ENCODE results near the gene VRK1.
"Not testable (repeated sequence)": the region's sequence is repeated elsewhere in the genome, so short reads cannot be mapped to it uniquely, and the experiment has no call there.

Gene VRK1

DNA sequence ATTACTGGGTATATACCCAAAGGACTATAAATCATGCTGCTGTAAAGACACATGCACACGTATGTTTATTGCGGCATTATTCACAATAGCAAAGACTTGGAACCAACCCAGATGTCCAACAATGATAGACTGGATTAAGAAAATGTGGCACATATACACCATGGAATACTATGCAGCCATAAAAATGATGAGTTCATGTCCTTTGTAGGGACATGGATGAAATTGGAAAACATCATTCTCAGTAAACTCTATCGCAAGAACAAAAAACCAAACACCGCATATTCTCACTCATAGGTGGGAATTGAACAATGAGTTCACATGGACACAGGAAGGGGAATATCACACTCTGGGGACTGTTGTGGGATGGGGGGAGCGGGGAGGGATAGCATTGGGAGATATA is 86.8 kb downstream of the VRK1 start:
- not testable (repeated sequence) for DNase-seq (ENCODE audit: low spot score)

DNA sequence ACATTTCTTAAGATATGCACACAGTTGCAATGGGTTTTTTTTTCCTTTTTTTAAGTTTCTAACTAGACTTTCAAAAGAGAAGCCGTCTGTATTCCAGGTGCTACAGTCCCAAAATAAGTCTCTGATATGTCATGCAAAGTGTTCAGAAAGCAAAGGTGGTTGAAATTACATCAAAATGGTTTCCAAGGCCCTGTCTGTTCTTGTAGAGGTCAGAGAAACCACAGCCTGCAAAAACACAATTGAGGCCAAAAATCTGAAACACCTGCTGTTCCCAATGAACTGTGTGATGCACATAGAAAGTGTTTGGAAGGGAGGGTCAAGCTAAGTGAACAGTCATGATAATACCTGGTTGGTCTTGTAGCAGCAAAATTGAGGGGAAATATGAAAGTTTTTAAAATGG is 91.0 kb downstream of the VRK1 start:
- no peak for DNase-seq (ENCODE audit: low spot score)

DNA sequence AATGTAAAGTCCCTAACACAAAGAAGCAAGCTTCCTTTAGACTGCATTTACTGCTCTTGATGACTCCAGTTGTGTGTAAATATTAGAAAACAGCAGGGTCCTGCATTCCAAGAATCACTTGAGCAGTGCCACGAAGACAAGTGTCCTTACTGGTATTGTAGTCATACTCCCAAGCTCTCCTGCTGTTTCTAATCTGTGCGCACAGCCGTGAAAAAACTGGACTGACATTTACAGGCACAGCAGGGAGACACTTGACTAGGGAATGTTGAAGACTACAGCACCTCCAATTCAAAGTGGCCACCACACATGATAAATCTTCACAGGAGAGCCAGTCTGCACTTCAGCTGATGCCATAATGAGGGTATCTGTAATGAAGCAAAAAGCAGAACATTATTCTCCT is 91.4 kb downstream of the VRK1 start:
- no peak for DNase-seq (ENCODE audit: low spot score)

DNA sequence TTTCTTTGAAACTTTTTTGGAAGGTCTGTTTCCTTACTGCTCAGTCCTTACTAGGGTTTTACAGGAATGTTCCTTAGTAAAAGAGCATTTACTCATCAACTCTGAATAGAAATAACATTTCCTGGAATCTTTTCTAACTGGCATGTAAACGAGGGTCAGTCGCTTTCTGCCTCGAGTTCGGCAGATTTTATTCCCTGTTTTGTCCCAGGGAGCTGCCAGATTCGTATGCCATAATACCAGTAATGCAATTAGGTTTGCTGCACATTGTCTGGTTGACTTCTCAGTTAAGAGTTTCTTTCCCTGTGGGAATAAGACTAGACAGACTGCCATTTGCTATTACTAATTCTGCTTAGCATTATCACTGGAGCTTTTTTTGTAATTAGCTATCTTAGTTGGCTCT is 91.9 kb downstream of the VRK1 start:
- no peak for DNase-seq (ENCODE audit: low spot score)

DNA sequence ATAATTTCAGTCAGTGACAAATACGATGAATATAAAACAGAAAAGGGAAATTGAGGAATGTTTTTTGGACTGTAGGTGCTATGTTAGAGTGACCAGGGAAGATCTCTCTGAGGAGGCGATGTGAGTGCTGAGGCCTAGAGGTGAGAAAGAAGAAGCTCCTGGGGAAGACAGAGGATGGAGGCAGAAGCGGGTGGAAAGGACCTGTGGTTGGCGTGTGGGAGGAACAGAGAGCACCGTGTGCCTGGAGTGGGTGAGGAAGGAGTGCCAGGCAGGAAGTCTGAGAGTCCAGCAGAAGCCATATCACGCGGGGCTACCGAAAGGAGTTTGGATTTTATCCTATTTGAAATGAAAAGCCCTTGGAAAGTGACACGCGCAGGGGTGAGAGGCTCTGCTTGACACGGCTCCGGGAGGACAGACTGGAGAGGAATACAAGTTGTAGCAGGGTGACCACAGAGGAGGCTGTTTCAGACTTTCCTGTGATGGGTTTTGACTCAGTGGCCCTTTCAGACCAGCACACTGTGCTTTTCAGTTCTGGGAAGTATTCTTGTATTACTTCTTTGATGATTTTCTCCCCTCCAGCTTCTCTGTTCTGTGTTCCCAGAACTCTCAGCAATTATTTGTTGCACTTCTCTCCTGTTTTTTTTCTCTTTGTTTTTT is 96.9 kb downstream of the VRK1 start:
- no peak for DNase-seq (ENCODE audit: low spot score)

DNA sequence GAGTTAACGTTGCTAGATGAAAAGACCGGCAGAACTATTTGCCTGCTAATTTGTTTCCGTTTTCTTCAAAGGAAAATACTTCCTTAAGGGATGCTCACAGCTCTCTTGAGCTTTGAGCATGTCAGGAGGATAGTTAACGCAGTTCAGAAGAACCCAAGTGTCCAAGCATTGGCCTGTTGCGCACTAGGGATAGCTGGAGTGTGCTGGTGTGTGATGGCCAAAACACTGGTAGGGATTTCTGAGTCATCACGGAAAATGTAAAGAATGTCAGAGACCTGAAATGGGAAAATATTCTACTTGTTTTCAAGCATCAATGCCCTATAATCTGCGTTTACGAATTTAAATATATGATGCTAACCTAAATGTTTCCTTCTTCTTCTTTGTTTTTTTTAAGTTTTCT is 97.8 kb downstream of the VRK1 start:
- DNase-seq (ENCODE audit: low spot score): no peak

DNA sequence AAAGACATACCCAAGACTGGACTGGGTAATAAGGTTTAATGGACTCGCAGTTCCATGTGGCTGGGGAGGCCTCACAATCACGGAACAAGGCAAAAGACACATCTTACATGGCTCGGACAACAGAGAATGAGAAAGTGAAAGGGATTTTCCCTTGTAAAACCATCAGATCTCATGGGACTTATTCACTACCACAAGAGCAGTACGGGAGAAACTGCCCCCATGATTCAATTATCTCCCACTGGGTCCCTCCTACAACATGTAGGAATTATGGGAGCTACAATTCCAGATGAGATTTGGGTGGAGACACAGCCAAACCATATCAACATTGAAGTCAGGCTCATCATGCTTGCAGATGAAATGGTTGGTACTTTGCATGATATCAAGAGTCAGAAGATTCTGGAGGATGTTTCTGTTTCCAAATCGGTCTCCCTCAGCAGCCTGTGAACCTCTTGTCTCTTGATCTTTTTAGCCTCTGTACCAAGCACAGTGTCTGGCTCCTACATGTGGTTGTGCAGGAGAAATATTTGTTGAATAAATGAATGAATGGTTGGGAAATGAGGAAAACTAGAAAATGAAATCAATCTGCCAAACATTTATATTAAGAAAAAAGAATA is 98.6 kb downstream of the VRK1 start:
- no peak for DNase-seq (ENCODE audit: low spot score)

DNA sequence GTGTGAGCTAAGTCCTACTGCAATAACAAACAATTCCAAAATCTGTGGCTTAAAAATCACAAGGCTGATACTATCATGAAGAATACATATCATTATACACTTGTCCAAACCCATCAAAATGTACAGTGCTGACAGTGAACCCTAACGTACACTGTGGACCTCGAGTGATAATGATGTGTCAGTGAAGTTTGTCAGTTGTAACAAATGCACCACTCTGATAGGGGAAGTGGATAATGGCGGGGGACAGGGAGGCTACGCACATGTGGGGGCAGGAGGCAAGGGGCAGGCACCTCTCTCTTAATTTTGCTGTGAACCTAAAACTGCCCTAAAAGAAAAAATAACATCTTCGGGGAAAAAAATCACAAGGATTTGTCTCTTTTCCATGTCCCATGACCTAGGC is 100.0 kb downstream of the VRK1 start:
- DNase-seq (ENCODE audit: low spot score): no peak

DNA sequence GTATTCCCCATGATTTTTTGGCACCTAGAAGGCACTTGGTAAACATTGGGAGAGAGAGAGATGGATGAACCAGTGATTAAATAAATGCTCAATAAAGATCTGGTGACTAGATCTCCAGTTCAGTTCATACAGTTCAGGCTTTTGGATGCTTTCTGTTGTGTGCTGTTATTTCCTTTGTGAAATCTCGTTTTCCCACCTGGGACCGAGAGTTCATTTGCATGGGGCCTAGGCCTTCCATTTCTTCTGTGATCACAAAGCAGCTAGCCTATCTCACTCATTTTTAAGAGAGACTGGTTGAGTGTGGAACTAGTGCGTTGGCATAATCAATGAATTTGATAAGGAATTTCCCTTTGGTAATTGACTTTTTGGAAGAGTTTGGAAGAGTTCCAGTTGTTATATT is 104.0 kb downstream of the VRK1 start:
- no peak for DNase-seq (ENCODE audit: low spot score)

DNA sequence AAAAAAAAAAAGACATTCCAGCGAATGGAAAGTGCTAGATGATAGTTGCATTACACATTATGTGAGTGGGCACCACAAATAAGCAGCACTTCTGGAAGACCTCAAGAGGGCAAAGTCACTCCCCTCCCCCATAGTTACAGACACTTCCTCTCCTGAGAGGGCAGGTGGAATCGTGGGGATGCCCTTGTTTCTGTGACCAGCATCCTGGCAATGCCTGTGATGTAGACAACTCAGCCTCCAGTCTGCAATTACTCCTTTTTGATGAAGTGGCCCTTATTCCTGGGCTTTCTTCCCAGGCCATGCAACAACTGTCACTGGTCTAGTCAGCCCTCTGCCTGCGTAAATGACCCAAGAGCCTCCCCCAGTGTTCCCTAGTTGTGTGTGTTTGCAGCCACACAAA is 104.8 kb downstream of the VRK1 start:
- no peak for DNase-seq (ENCODE audit: low spot score)

DNA sequence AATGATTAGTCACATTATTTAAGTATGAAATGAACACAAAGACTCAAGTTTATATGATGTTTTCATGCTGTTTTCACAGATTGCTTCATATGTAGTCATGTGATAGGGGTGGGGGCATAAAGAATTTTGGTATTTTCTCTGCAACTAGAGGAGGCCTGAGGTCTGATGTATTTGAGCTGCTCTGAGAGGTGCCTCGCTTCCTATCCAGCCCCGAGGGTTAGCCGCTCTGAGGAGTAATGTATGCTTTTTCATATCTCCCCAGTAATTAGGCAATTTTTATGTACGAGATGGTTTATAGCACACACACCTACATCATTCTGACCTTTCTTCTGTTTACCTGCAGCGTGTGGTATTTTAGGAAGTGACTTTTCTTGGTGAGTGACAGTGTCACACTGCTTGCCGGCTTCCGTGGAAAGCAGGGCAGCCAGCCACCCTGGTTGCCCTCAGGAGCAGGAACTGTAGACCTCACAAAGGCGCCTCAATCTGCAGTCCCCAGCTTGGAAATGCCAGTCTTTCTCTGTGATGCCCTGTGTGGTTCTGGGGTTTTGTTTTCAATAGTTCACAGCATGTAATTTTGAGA is 106.4 kb downstream of the VRK1 start:
- DNase-seq (ENCODE audit: low spot score): no peak

DNA sequence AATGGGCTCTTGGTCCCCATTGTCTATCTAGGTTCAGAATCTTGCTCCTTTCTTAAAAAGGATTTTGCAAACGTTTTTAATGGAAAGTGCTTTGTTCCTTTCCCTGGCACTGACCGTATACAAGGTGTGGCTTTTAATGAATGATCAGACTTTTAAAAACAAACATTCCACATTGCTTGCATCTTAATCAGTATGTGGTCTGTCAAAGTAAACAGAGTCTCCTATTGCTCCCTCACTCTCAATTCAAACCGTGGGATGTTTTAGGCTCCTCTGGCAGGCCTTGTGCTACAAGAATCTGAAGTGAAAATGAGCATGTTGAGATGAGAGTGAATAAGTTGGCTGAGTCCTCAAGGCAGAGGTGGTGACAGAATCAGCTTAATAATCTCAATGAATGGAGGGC is 107.0 kb downstream of the VRK1 start:
- DNase-seq (ENCODE audit: low spot score): no peak

DNA sequence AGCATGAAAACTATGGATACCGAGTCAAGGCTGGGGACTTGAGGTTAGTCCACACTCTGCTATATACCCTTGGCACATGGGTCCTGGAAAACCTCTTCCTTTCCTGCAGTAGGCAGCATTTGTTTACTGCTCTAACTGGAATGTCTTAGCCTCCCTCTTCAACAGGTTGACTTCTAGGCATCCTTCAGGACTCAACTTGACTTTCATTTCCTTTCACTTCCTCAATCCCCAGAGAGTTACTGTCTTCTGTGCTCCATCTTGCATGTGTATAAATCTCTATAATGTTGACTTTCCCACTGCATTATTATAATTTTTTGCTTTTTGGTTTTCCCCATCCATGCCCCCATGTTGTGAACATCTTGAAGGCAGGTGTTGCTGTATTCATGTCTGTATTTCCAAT is 107.9 kb downstream of the VRK1 start:
- DNase-seq (ENCODE audit: low spot score): no peak

DNA sequence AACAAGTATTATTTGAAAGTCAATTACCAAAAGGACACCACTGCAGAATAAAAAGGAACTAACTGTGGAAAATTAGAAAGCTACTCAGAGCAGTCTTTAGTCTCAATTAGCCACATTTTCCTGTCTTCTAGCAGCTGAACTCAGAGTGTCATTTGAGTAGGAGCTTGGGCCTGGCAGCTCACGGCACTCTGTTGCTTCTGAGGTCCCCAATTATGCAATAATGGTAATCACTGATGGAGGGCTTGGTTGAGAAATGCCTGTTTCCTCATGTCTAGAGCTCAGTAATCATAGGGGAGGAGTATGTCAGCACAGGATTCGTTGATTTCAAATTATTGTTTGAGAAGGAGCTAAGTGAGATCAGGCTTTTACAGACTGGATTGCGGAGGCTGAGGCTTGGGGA is 108.6 kb downstream of the VRK1 start:
- DNase-seq (ENCODE audit: low spot score): no peak

DNA sequence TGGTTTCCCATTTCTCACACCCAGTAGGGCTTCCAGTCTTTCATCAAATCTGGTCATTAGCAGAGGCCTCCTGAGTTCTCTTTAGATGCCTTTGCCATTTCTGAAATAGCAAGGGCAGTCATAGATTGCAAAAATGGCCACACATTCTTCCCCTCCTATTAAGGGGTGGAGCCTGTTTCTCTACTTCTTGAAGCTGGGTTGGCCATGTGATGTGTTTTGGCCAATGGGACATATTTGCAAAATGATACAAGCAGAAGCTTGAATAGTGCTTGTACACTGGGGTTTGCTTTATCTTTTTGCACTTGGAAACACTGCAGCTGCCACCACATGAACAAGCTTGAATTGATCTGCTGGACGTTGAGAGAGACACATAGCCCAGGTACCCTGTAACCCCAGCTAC is 109.3 kb downstream of the VRK1 start:
- no peak for DNase-seq (ENCODE audit: low spot score)

DNA sequence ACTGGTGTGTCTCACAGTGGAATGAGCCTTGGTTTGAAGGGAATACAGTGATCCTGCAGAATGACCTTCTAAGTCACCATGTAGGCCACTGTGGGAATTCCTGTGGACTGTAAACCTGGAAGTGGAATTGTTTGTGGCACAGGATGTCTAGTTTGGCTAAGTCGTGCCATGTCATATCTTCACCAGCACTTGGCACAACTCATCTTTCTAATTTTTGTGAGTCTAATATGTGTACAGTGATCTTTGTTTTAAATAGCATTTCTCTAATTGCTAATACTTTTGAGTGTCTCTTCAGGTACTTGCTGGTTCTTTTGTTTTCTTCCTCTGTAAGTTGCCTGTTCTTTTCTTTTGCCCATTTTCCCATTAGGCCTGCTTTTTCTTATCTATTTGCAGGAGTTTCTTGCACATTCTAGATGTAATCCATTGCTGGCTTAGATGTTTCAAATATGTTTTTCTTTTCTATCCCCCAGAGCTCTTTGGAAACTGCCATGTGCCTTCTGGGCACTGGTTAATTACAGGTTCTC is 112.7 kb downstream of the VRK1 start:
- no peak for DNase-seq (ENCODE audit: low spot score)

DNA sequence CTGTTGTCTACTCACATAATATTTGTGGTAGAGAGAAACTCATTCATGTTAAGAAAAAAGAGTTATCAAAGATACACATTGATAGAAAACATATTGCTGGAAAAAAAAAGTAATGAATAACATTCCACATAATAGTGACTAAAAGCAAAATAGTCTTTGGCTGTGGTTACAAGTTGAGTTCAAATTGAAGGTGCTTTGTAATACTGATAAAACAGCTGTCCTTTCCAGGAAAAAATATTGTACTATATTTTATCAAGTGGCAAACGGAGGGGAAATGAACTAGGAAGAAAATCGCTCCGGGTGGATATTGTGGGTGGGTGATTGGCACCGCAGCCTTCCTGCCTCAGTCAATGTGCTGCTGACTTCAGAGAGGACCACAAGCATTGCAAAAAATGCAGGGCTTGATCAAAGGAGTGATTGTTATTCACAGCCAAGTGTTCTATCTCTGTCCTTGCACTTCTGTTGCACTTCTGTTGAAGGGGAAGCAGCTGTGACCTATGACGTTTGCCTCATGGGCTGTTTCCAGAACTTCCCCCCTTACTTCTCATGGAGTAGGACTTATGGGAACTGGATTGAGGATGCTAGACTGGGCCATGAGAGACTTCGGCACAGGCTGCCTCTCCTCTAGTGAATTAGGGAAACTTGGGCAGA is 114.4 kb downstream of the VRK1 start:
- DNase-seq (ENCODE audit: low spot score): no peak

DNA sequence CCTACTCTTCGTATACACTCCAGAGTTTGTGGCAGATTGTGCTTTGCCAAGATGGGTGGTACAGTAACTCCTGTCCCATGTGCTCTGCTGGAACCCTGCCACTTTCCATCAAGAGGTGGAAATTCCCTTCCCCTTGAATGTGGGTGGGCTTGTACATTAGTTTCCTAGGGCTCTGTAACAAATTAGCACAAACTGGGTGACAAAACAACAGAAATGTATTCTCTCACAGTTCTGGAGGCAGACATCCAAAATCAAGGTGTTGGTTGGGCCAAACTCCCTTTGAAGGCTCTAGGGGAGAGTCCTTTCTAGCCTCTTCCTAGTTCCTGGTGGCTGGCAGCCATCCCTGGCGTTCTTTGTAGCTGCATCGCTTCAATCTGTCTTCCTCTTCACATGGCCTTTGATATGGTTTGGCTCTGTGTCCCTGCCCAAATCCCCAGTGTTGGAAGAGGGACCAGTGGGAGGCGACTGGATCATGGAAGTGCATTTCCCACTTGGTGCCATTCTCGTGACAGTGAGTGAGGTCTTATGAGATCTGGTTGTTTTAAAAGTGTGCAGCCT is 117.5 kb downstream of the VRK1 start:
- DNase-seq (ENCODE audit: low spot score): no peak

DNA sequence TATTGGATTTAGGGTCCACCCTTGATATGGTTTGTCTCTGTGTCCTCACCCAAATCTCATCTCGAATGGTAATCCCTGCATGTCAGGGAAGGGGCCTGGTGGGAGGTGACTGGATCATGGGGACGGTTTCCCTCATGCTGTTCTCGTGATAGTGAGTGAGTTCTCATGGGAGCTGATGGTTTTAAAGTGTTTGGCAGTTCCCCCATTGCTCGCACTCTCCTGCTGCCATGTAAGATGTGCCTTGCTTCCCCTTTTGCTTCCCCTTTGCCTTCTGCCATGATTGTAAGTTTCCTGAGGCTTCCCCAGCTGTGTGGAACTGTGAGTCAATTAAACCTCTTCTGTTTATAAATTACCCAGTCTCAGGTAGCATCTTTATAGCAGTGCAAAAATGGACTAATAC is 118.3 kb downstream of the VRK1 start:
- no peak for DNase-seq (ENCODE audit: low spot score)

DNA sequence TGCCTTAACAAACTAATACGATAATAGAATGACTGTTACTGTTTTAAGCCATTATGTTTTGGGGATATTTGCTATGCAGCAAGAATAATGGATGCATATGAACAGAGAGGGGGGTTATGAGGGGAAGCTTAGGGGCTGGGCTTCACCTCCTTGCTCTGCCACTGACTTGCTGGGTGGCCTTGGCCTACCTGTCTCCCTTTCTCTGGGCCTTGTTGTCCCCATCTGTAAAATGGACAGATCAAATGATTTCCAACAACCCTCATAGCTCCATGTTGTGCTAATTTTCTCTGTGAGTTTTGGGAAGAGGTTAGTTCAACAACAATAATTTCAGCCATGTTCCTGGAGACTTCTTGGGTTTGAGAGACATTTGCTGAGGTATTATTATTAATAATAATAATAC is 119.6 kb downstream of the VRK1 start:
- DNase-seq (ENCODE audit: low spot score): no peak

DNA sequence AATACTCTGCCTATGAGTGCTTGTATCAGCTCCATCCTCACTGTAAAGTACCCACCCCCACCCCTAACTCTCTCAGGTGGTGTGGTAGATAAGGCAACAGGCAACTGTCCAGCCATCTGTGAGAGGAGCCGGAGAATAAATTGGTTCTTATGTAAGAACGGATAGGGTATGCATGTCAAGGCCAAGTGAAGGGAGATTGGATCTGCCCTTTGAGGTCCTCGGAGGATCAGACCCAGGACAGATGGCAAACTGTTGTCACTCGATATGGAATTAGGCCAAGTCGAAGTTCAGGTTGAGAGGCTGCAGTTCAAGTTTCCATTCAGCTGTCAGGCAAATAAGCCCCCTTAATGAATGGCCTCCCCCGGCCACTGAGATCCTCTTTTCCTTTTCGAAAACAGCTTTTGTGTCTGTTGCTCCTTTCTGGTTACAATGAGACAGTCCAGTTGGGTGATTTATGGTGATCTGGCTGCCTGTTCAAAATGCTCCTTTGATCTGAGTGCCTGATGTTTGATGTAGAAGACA is 120.3 kb downstream of the VRK1 start:
- DNase-seq (ENCODE audit: low spot score): no peak

DNA sequence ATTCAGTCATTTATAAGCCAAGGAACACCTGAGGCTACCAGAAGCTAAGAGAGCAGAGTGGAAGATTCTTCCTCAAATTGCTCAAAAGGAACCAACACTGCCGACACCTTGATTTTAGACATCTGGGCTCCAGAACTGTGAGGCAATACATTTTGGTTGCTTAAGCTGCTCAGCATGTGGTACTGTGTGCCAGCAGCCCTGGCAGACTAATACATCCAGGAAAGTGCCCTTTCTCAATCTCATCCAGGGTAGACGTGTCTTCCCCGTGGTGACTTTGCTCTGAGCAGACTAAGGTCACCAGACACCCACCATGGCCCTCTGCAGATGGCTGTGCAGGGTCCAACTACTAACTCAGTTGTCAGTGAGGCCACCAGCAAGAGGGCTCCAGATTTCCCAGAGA is 122.8 kb downstream of the VRK1 start:
- no peak for DNase-seq (ENCODE audit: low spot score)

DNA sequence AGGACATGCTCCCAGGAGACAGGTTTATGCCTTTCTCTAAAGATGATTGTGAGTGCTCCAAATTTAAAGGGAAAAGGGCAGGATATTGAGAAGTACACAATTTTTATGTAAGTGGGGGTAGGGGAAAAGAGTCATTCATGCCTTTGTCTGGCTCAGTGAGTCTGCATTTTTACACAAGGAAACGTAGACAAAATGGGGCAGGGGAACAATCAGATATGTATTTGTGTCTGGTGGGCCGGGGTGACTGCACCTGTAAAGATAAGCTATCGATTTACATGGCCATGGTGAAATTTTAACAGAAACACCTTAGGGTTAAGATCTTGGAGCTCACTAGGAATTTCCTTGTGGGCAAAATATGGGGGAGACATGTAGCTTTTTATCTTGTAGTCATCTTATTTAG is 123.6 kb downstream of the VRK1 start:
- DNase-seq (ENCODE audit: low spot score): no peak
